Psoas muscle (tissue), 8 donors: ENCODE measurements around the gene SPATA6. TPM values are rescaled to one million over a fixed set of nuclear protein-coding genes. Genes with fewer than 3 reads are reported as not detected.

ENCODE experiments used
- ATAC-seq, 4 donors: fragments of 200-7000 bp; cut with Tn5 transposase; one replicate each; pipeline ENCODE4 v1.9.1; 2020; ENCODE audit warnings: moderate library complexity in 3 of 4, mild to moderate bottlenecking in 2 of 4
- DNase-seq, 2 donors: peaks; one replicate each; pipeline ENCODE4 v3.0.0-alpha.2; 2020
- H3K27ac ChIP-seq: fragments of 200-600 bp; one replicate; pipeline ENCODE4 v1.8.0; 2022
- H3K27me3 ChIP-seq, 3 donors: fragments of 200-600 bp in 1 of 3; one replicate each; pipeline versions ENCODE4 v1.6.1 to v1.8.0; 2013 to 2022; ENCODE audit warnings: low read length in 2 of 3, mild to moderate bottlenecking in 2 of 3, moderate library complexity in 1 of 3; ENCODE audit not compliant: insufficient read depth in 3 of 3
- H3K36me3 ChIP-seq, 2 donors: fragments of 200-600 bp in 1 of 2; one replicate each; pipeline versions ENCODE4 v1.6.1 to v1.8.0; 2013 to 2022; ENCODE audit warnings: low read depth in 1 of 2, mild to moderate bottlenecking in 1 of 2, moderate library complexity in 1 of 2; ENCODE audit not compliant: insufficient read depth in 1 of 2
- H3K4me1 ChIP-seq: fragments of 200-600 bp; one replicate; pipeline ENCODE4 v1.8.0; 2022
- H3K4me3 ChIP-seq: fragments of 200-600 bp; one replicate; pipeline ENCODE4 v1.8.0; 2022; ENCODE audit warnings: mild to moderate bottlenecking
- H3K9me3 ChIP-seq: fragments of 200-600 bp; one replicate; pipeline ENCODE4 v1.8.0; 2022
- CTCF ChIP-seq: fragments of 200-600 bp; IDR thresholded peaks from one replicate; pipeline ENCODE4 v1.8.0; 2022; ENCODE audit warnings: antibody characterized with exemption
- WGBS, 3 donors: extraction: QIAGEN DNeasy Blood & Tissue Kit; methylation state at CpG; one replicate each; pipeline versions ENCODE4 v1.1.6 to v1.1.7; 2013; 5-methylcytosine and 5-hydroxymethylcytosine counted together
- intact Hi-C, 2 donors: fragments of 100-400 bp; cut with DNase I; formaldehyde crosslinking; loops; one replicate each; pipeline versions ENCODE4 v1.11.0 to v1.14.2; 2022
- polyA plus RNA-seq, 3 donors: library from polyadenylated mRNA; stranded (reverse); fragments of 200-250 nt; gene quantifications; one replicate each; pipeline ENCODE4 v1.2.3, GENCODE V29; 2013
- total RNA-seq, 4 donors: library from RNA; stranded (reverse); fragmentation: NEBNext Ultra II Directional in 2 of 4; extraction: Animal tissue kit (Norgen Biotek cat#: 25700) in 2 of 4; gene quantifications; one replicate each; pipeline versions ENCODE4 v1.2.1 to v1.2.4, GENCODE V29; 2021 to 2023
- donor health status: healthy with polysubstance abuse.
- donor health status: DM: no; HTN: no; CAD: no; lungs with moderate emphysema.
- donor health status: Bipolar disorder and iron deficiency.
- donor health status: healthy.
- donor health status: DM: yes; HTN: yes; CAD: no.
- donor health status: DM: no; HTN: no; CAD: no.
- donor health status: DM: no; HTN: no; CAD: no.
- donor health status: DM: yes; HTN: yes; CAD: no.

The SPATA6 gene
- total and polyA plus RNA-seq, 7 donors, result 0.63 to 5.3 (median 3.0) TPM

- Histone ChIP-seq H3K27me3 (no peaks in the 10 kb centered on the region), H3K27ac (no peak overlapping the region), H3K36me3 (no peaks in the 10 kb centered on the region), H3K4me1 (no peaks in the 10 kb centered on the region), H3K4me3 (no peak overlapping the region), H3K9me3 (no peaks in the 10 kb centered on the region)
- 37 to 52% (median 43%) methylated on average over 5 of the region's 5 CpGs for WGBS, 3 donors
- ATAC-seq (peak in 2 of 4 donors; percentile 27 to 30), DNase-seq (no peak)
- no peak for TF ChIP-seq CTCF
- intact Hi-C loops, result loop anchor here in 1 of 2 donors (10.0 kb wide), 1 partner anchor 389 kb away; no protein-coding TSS in a partner anchor
Observed at GRCh38 chr1:48493970-48494769, 22.2 kb upstream of the SPATA6 start.

GRCh38 chr1:48493041-48493440 is 21.0 kb upstream of the SPATA6 start:
- WGBS, 3 donors, result 19 to 30% (median 19%) methylated on average over 5 of the region's 5 CpGs
- no peak overlapping the region for H3K27ac ChIP-seq
- intact Hi-C loops, result loop anchor here in 1 of 2 donors (10.0 kb wide), 1 partner anchor 388 kb away; no protein-coding TSS in a partner anchor

GRCh38 chr1:48492392-48492791 is 20.4 kb upstream of the SPATA6 start:
- Histone ChIP-seq H3K4me1 (no peaks in the 10 kb centered on the region), H3K27ac (no peak overlapping the region), H3K27me3 (no peaks in the 10 kb centered on the region), H3K4me3 (no peak overlapping the region), H3K9me3 (no peaks in the 10 kb centered on the region), H3K36me3 (no peaks in the 10 kb centered on the region)
- DNase-seq (peak in 1 of 2 donors; percentile 19), ATAC-seq (no peak)
- TF ChIP-seq CTCF, result no peak
- intact Hi-C loops, result loop anchor here in 1 of 2 donors (10.0 kb wide), 1 partner anchor 388 kb away; no protein-coding TSS in a partner anchor

More at GRCh38 chr1:48493041-48493440, 21.0 kb upstream of the SPATA6 start:
- DNase-seq, result no peak
- no peak for ATAC-seq
- Histone ChIP-seq H3K9me3 (no peaks in the 10 kb centered on the region), H3K4me1 (no peaks in the 10 kb centered on the region), H3K4me3 (no peak overlapping the region), H3K36me3 (no peaks in the 10 kb centered on the region), H3K27me3 (no peaks in the 10 kb centered on the region)
- no peak for TF ChIP-seq CTCF

GRCh38 chr1:48488721-48489120 is 16.7 kb upstream of the SPATA6 start:
- no peak overlapping the region for H3K4me3 ChIP-seq
- no peaks in the 10 kb centered on the region for H3K36me3 ChIP-seq
- ATAC-seq, result no peak
- H3K27me3 ChIP-seq, result no peaks in the 10 kb centered on the region
- H3K4me1 ChIP-seq, result no peaks in the 10 kb centered on the region
- H3K27ac ChIP-seq, result no peak overlapping the region
- WGBS, 3 donors, result 46 to 71% (median 69%) methylated on average over 2 of the region's 2 CpGs
- TF ChIP-seq CTCF, result no peak
- intact Hi-C loops, result no loop called here
- H3K9me3 ChIP-seq, result no peaks in the 10 kb centered on the region
- no peak for DNase-seq
